DOHH2 (cell line): Measurements from ENCODE around the gene FCGR2B.
"Not testable (repeated sequence)": the region's sequence is repeated elsewhere in the genome, so short reads cannot be mapped to it uniquely, and the experiment has no call there.

ENCODE experiments used
- CTCF ChIP-seq: fragments of 200-600 bp; sonication (generic); IDR thresholded peaks from one replicate; pipeline ENCODE4 v1.5.1; 2014; ENCODE audit warnings: antibody characterized with exemption, mild to moderate bottlenecking, low read depth, low read length; ENCODE audit not compliant: poor library complexity, severe bottlenecking
- EZH2phosphoT487 ChIP-seq: fragments of 200-600 bp; sonication (generic); IDR thresholded peaks from 2 replicates; pipeline ENCODE4 v1.6.1; 2017; ENCODE audit warnings: borderline replicate concordance, mild to moderate bottlenecking, antibody characterized with exemption, low read length, moderate library complexity, mixed read lengths

GRCh38 chr1:161661660-161662311 is 1.2 kb upstream of the FCGR2B start:
- not testable (repeated sequence) for TF ChIP-seq CTCF, EZH2phosphoT487
